ENCODE measurements around the gene PDE3A. TPM values are rescaled to one million over a fixed set of nuclear protein-coding genes. Genes with fewer than 3 reads are reported as not detected.

PDE3A gene
- polyA plus RNA-seq, 6 donors from 2014 or later: 0.12 TPM; not detected in 5

GRCh38 chr12:20620261-20620660, 251.9 kb downstream of the PDE3A start:
- ATAC-seq (ENCODE audit: low read depth in 2 of 2): no peak

GRCh38 chr12:20624718-20625117, 256.4 kb downstream of the PDE3A start:
- peaks cover 0 to 4% (median 0%) of the 10 kb centered on the region in 7 donors for H3K9me3 Mint-ChIP-seq
- no peak overlapping the region for H3K4me3 Mint-ChIP-seq
- no peak overlapping the region for H3K27ac Mint-ChIP-seq
- no peak for ATAC-seq (ENCODE audit: low read depth in 2 of 2)
- no peaks in the 10 kb centered on the region for H3K4me1 Mint-ChIP-seq
- H3K27me3 Mint-ChIP-seq: no peaks in the 10 kb centered on the region
- no peaks in the 10 kb centered on the region for H3K36me3 Mint-ChIP-seq
- no peak for DNase-seq

More at GRCh38 chr12:20620261-20620660, 251.9 kb downstream of the PDE3A start:
- H3K27me3 Mint-ChIP-seq: no peaks in the 10 kb centered on the region
- H3K9me3 Mint-ChIP-seq: peaks cover 0 to 4% (median 0%) of the 10 kb centered on the region in 7 donors
- H3K36me3 Mint-ChIP-seq: no peaks in the 10 kb centered on the region
- DNase-seq: no peak
- H3K27ac Mint-ChIP-seq: no peak overlapping the region
- H3K4me3 Mint-ChIP-seq: no peak overlapping the region
- H3K4me1 Mint-ChIP-seq: no peaks in the 10 kb centered on the region

- Mint-ChIP-seq H3K27me3 (no peaks in the 10 kb centered on the region), H3K27ac (no peak overlapping the region), H3K9me3 (peaks cover 0 to 4% (median 0%) of the 10 kb centered on the region in 7 donors), H3K36me3 (no peaks in the 10 kb centered on the region), H3K4me1 (no peaks in the 10 kb centered on the region), H3K4me3 (no peak overlapping the region)
- no peak for ATAC-seq (ENCODE audit: low read depth in 2 of 2)
- no peak for DNase-seq
These were observed 257.2 kb downstream of the PDE3A start for GRCh38 chr12:20625531-20625930.

GRCh38 chr12:20627001-20627588, 258.8 kb downstream of the PDE3A start:
- Mint-ChIP-seq H3K9me3 (peaks cover 0 to 4% (median 0%) of the 10 kb centered on the region in 7 donors), H3K27me3 (no peaks in the 10 kb centered on the region), H3K36me3 (no peaks in the 10 kb centered on the region), H3K27ac (no peak overlapping the region), H3K4me3 (no peak overlapping the region), H3K4me1 (no peaks in the 10 kb centered on the region)
- ATAC-seq (ENCODE audit: low read depth in 2 of 2) (no peak), DNase-seq (no peak)

- DNase-seq (no peak), ATAC-seq (ENCODE audit: low read depth in 2 of 2) (no peak)
- Mint-ChIP-seq H3K27me3 (no peaks in the 10 kb centered on the region), H3K4me3 (no peak overlapping the region), H3K27ac (no peak overlapping the region), H3K4me1 (no peaks in the 10 kb centered on the region), H3K36me3 (no peaks in the 10 kb centered on the region), H3K9me3 (peaks cover 0 to under 1% (median 0%) of the 10 kb centered on the region in 7 donors)
These were observed 260.0 kb downstream of the PDE3A start for GRCh38 chr12:20628226-20628787.

- Mint-ChIP-seq H3K27ac (no peak overlapping the region), H3K27me3 (no peaks in the 10 kb centered on the region), H3K4me1 (no peaks in the 10 kb centered on the region), H3K9me3 (no peaks in the 10 kb centered on the region), H3K36me3 (no peaks in the 10 kb centered on the region), H3K4me3 (no peak overlapping the region)
- no peak for DNase-seq
- no peak for ATAC-seq (ENCODE audit: low read depth in 2 of 2)
These were observed 260.7 kb downstream of the PDE3A start for GRCh38 chr12:20628999-20629398.

- DNase-seq (no peak), ATAC-seq (ENCODE audit: low read depth in 2 of 2) (no peak)
- Mint-ChIP-seq H3K4me1 (no peaks in the 10 kb centered on the region), H3K9me3 (peaks cover 0 to 4% (median 0%) of the 10 kb centered on the region in 7 donors), H3K4me3 (no peak overlapping the region), H3K27ac (no peak overlapping the region), H3K36me3 (no peaks in the 10 kb centered on the region), H3K27me3 (no peaks in the 10 kb centered on the region)
These were observed 261.2 kb downstream of the PDE3A start for GRCh38 chr12:20629414-20630156.

GRCh38 chr12:20631711-20632110, 263.4 kb downstream of the PDE3A start:
- no peak overlapping the region for H3K4me3 Mint-ChIP-seq

GRCh38 chr12:20641106-20641505, 272.8 kb downstream of the PDE3A start:
- Mint-ChIP-seq H3K9me3 (no peaks in the 10 kb centered on the region), H3K36me3 (no peaks in the 10 kb centered on the region), H3K4me1 (no peaks in the 10 kb centered on the region), H3K27me3 (peaks cover 0 to 3% (median 0%) of the 10 kb centered on the region in 3 donors), H3K27ac (no peak overlapping the region), H3K4me3 (no peak overlapping the region)
- ATAC-seq (ENCODE audit: low read depth in 2 of 2) (no peak), DNase-seq (no peak)

More at GRCh38 chr12:20631711-20632110, 263.4 kb downstream of the PDE3A start:
- no peaks in the 10 kb centered on the region for H3K36me3 Mint-ChIP-seq
- H3K27ac Mint-ChIP-seq: no peak overlapping the region
- H3K9me3 Mint-ChIP-seq: peaks cover 0 to 4% (median 0%) of the 10 kb centered on the region in 7 donors
- ATAC-seq (ENCODE audit: low read depth in 2 of 2) (no peak), DNase-seq (no peak)
- H3K27me3 Mint-ChIP-seq: no peaks in the 10 kb centered on the region
- no peaks in the 10 kb centered on the region for H3K4me1 Mint-ChIP-seq

GRCh38 chr12:20643822-20644221, 275.5 kb downstream of the PDE3A start:
- Mint-ChIP-seq H3K4me1 (no peaks in the 10 kb centered on the region), H3K4me3 (no peak overlapping the region), H3K36me3 (no peaks in the 10 kb centered on the region), H3K27me3 (no peaks in the 10 kb centered on the region), H3K27ac (no peak overlapping the region), H3K9me3 (no peaks in the 10 kb centered on the region)
- ATAC-seq (ENCODE audit: low read depth in 2 of 2) (no peak), DNase-seq (no peak)

- Mint-ChIP-seq H3K27me3 (no peaks in the 10 kb centered on the region), H3K27ac (no peak overlapping the region), H3K4me1 (no peaks in the 10 kb centered on the region), H3K36me3 (no peaks in the 10 kb centered on the region), H3K9me3 (no peaks in the 10 kb centered on the region), H3K4me3 (no peak overlapping the region)
- ATAC-seq (ENCODE audit: low read depth in 2 of 2): no peak
- no peak for DNase-seq
These were observed 278.0 kb downstream of the PDE3A start for GRCh38 chr12:20646239-20646827.

GRCh38 chr12:20653871-20654270, 285.5 kb downstream of the PDE3A start:
- Mint-ChIP-seq H3K27me3 (no peaks in the 10 kb centered on the region), H3K27ac (no peak overlapping the region), H3K36me3 (no peaks in the 10 kb centered on the region), H3K9me3 (no peaks in the 10 kb centered on the region), H3K4me1 (no peaks in the 10 kb centered on the region), H3K4me3 (no peak overlapping the region)
- DNase-seq (no peak), ATAC-seq (ENCODE audit: low read depth in 2 of 2) (no peak)

GRCh38 chr12:20656600-20656999, 288.3 kb downstream of the PDE3A start:
- Mint-ChIP-seq H3K9me3 (peaks cover 3 to 18% (median 6%) of the 10 kb centered on the region in 7 donors), H3K27ac (no peak overlapping the region), H3K27me3 (no peaks in the 10 kb centered on the region), H3K4me3 (no peak overlapping the region), H3K36me3 (no peaks in the 10 kb centered on the region), H3K4me1 (no peaks in the 10 kb centered on the region)
- ATAC-seq (ENCODE audit: low read depth in 2 of 2) (no peak), DNase-seq (no peak)

- Mint-ChIP-seq H3K4me3 (no peak overlapping the region), H3K36me3 (peaks cover 0 to 3% of the 10 kb centered on the region in 2 donors), H3K27me3 (no peaks in the 10 kb centered on the region), H3K9me3 (peaks cover 3 to 27% (median 9%) of the 10 kb centered on the region in 7 donors), H3K27ac (no peak overlapping the region), H3K4me1 (no peaks in the 10 kb centered on the region)
- no peak for ATAC-seq (ENCODE audit: low read depth in 2 of 2)
- no peak for DNase-seq
These were observed 289.2 kb downstream of the PDE3A start for GRCh38 chr12:20657496-20657895.
